Esophagus squamous epithelium (tissue), 4 donors: Measurements from ENCODE around the gene LIX1L.

Source experiments
- POLR2A ChIP-seq, 4 donors: fragments of 450-650 bp; IDR thresholded peaks; one replicate each; pipeline ENCODE4 v1.6.1; 2017; ENCODE audit warnings: antibody characterized with exemption in 4 of 4, mild to moderate bottlenecking in 4 of 4, moderate library complexity in 3 of 4
- TF ChIP-seq, protein P1 (sequence below), 6 experiments: fragments of 450-650 bp in 4 of 6; fragments of 200-600 bp in 2 of 6; sonication (generic) in 2 of 6; IDR thresholded peaks; one replicate each; pipeline ENCODE4 v1.5.1; 2016 to 2019; ENCODE audit warnings: antibody characterized with exemption in 6 of 6, mild to moderate bottlenecking in 4 of 6, moderate library complexity in 4 of 6

DNA sequence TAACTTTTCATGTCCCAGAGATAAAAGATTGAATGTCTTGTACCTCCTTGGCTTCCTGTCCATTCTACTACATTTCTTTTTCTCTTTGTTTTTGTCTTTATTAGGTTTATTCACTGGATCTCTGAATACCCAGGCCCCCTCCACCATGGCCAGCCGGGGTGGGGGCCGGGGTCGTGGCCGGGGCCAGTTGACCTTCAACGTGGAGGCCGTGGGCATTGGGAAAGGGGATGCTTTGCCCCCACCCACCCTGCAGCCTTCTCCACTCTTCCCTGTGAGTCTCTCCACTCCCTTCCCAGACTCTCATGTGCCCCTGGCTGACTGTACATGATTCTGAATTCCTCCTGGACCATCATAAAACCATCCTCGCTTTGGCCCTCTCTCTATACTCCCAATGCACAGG, 16.9 kb upstream of the LIX1L start:
- TF ChIP-seq, protein P1, sequence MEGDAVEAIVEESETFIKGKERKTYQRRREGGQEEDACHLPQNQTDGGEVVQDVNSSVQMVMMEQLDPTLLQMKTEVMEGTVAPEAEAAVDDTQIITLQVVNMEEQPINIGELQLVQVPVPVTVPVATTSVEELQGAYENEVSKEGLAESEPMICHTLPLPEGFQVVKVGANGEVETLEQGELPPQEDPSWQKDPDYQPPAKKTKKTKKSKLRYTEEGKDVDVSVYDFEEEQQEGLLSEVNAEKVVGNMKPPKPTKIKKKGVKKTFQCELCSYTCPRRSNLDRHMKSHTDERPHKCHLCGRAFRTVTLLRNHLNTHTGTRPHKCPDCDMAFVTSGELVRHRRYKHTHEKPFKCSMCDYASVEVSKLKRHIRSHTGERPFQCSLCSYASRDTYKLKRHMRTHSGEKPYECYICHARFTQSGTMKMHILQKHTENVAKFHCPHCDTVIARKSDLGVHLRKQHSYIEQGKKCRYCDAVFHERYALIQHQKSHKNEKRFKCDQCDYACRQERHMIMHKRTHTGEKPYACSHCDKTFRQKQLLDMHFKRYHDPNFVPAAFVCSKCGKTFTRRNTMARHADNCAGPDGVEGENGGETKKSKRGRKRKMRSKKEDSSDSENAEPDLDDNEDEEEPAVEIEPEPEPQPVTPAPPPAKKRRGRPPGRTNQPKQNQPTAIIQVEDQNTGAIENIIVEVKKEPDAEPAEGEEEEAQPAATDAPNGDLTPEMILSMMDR (IDR thresholded peaks at IDR 0.05): no peak
- TF ChIP-seq POLR2A (IDR thresholded peaks at IDR 0.05): no peak
